Endothelial cell (in vitro differentiated cells): ENCODE data around the gene FUCA1. TPM values are rescaled to one million over a fixed set of nuclear protein-coding genes. Genes with fewer than 3 reads are reported as not detected.

Experiments used
- DNase-seq: peaks from one replicate; pipeline ENCODE4 v3.0.0; 2021; ENCODE audit warnings: low spot score
- H3K27ac Mint-ChIP-seq: one replicate; pipeline ENCODE4 v1.8.0; 2021; ENCODE audit warnings: mixed read lengths, inconsistent platforms; ENCODE audit not compliant: unreplicated experiment
- H3K27me3 Mint-ChIP-seq: one replicate; pipeline ENCODE4 v1.8.0; 2021; ENCODE audit warnings: mild to moderate bottlenecking, moderate library complexity, mixed read lengths, inconsistent platforms; ENCODE audit not compliant: unreplicated experiment
- H3K36me3 Mint-ChIP-seq: one replicate; pipeline ENCODE4 v1.8.0; 2021; ENCODE audit warnings: mild to moderate bottlenecking, low read depth, mixed read lengths, inconsistent platforms; ENCODE audit not compliant: unreplicated experiment
- H3K4me1 Mint-ChIP-seq: one replicate; pipeline ENCODE4 v1.8.0; 2021; ENCODE audit warnings: mild to moderate bottlenecking, mixed read lengths, inconsistent platforms; ENCODE audit not compliant: unreplicated experiment
- H3K4me3 Mint-ChIP-seq: one replicate; pipeline ENCODE4 v1.8.0; 2021; ENCODE audit warnings: mild to moderate bottlenecking, mixed read lengths, inconsistent platforms; ENCODE audit not compliant: unreplicated experiment
- H3K9me3 Mint-ChIP-seq: one replicate; pipeline ENCODE4 v1.8.0; 2021; ENCODE audit warnings: mixed read lengths, inconsistent platforms; ENCODE audit not compliant: unreplicated experiment
- CTCF ChIP-seq: fragments of 200-600 bp; sonication (generic); IDR thresholded peaks from one replicate; pipeline ENCODE4 v1.5.0; 2021; ENCODE audit warnings: antibody characterized with exemption; ENCODE audit not compliant: unreplicated experiment
- total RNA-seq: library from RNA; stranded (reverse); fragmentation: NEBNext Ultra II Directional; extraction: Animal tissue kit (Norgen Biotek cat#: 25700); gene quantifications from one replicate; pipeline ENCODE4 v1.2.1, GENCODE V29; 2021; ENCODE audit not compliant: unreplicated experiment

The FUCA1 gene
- total RNA-seq, 1 donor from 2014 or later = 6.1 TPM

GRCh38 chr1:23882746-23883145 is 14.7 kb upstream of the FUCA1 start:
- Mint-ChIP-seq H3K4me3 (no peak overlapping the region), H3K36me3 (peaks cover 7% of the 10 kb centered on the region), H3K4me1 (peaks cover 4% of the 10 kb centered on the region), H3K27me3 (no peaks in the 10 kb centered on the region), H3K27ac (no peak overlapping the region), H3K9me3 (peaks cover 8% of the 10 kb centered on the region)
- no peak for DNase-seq
- no peak for TF ChIP-seq CTCF

DNA sequence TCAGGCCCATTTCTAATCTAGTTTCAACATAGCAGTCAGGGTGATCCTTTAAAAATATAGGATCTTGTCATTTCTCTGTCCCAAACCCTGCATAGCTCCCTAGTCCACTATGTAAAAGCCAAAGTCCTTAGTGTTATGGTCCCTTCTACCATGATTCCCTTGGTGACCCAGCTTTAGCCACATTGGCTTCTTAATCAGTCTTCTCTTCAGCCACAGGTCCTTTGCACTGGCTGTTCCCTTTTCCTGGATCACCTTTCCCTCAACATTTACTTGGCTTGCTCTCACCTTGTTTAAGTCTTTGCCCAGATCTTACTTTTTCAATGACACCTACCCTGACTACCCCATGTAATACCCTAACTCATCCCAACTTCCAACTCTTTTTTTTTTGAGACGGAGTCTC is 11.7 kb upstream of the FUCA1 start:
- H3K4me1 Mint-ChIP-seq = no peaks in the 10 kb centered on the region
- no peak for TF ChIP-seq CTCF

GRCh38 chr1:23878668-23879067 is 10.6 kb upstream of the FUCA1 start:
- no peak for TF ChIP-seq CTCF
- Mint-ChIP-seq H3K4me1 (no peaks in the 10 kb centered on the region), H3K4me3 (no peak overlapping the region), H3K27ac (no peak overlapping the region), H3K36me3 (peaks cover 12% of the 10 kb centered on the region), H3K9me3 (peaks cover 9% of the 10 kb centered on the region), H3K27me3 (no peaks in the 10 kb centered on the region)
- DNase-seq = no peak

More for the DNA sequence above, 11.7 kb upstream of the FUCA1 start:
- Mint-ChIP-seq H3K9me3 (peaks cover 9% of the 10 kb centered on the region), H3K36me3 (peaks cover 12% of the 10 kb centered on the region), H3K4me3 (no peak overlapping the region), H3K27me3 (no peaks in the 10 kb centered on the region), H3K27ac (no peak overlapping the region)
- DNase-seq = no peak

- no peak for DNase-seq
- Mint-ChIP-seq H3K27ac (no peak overlapping the region), H3K27me3 (no peaks in the 10 kb centered on the region), H3K4me1 (no peaks in the 10 kb centered on the region), H3K9me3 (peaks cover 9% of the 10 kb centered on the region), H3K36me3 (peaks cover 12% of the 10 kb centered on the region), H3K4me3 (no peak overlapping the region)
- TF ChIP-seq CTCF = no peak
These were observed 7.3 kb upstream of the FUCA1 start for GRCh38 chr1:23875382-23875781.

GRCh38 chr1:23872421-23872820 is 4.3 kb upstream of the FUCA1 start:
- Mint-ChIP-seq H3K4me3 (no peak overlapping the region), H3K36me3 (peaks cover 4% of the 10 kb centered on the region), H3K4me1 (peaks cover 3% of the 10 kb centered on the region), H3K9me3 (no peaks in the 10 kb centered on the region), H3K27ac (no peak overlapping the region), H3K27me3 (no peaks in the 10 kb centered on the region)
- no peak for TF ChIP-seq CTCF
- no peak for DNase-seq
